Astrocyte of the spinal cord (primary cell): ENCODE measurements around the gene BAIAP3.

ENCODE experiments used
- DNase-seq: peaks from one replicate; pipeline ENCODE4 v3.0.0; 2011; ENCODE audit warnings: low read depth, low spot score
- H3K4me3 ChIP-seq: 2 replicates; pipeline ENCODE4 v1.5.1; 2011; ENCODE audit warnings: low read depth, mild to moderate bottlenecking, low read length, moderate library complexity
- in situ Hi-C: cut with HindIII; loops from 2 replicates; pipeline ENCODE4 v1.10.0; 2017; ENCODE audit warnings: low sequenced_read_pairs
- TF ChIP-seq, protein P1 (sequence below): IDR thresholded peaks from 2 replicates; pipeline ENCODE4 v1.5.1; 2012; ENCODE audit warnings: low read depth, mild to moderate bottlenecking, low read length, inconsistent platforms

Gene BAIAP3

DNA sequence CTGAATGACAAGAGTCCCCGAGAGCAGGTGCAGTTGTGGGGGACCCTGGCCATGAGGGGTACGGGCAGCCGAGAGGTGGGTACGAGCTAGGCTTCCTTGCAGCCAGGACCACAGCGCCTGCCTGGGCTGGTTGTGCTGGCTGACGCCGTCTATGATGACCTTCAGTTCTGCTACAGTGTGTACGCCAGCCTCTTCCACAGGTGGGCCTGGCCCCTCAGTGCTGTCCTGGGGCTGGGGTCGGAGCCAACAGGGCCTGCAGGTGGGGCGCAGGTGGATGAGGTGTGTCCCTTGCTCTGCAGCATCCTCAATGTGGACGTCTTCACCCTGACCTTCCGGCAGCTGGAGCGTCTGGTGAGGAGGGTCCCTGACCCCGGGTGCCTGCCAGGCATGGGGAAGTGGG is 11.1 kb downstream of the BAIAP3 start:
- TF ChIP-seq, protein P1, sequence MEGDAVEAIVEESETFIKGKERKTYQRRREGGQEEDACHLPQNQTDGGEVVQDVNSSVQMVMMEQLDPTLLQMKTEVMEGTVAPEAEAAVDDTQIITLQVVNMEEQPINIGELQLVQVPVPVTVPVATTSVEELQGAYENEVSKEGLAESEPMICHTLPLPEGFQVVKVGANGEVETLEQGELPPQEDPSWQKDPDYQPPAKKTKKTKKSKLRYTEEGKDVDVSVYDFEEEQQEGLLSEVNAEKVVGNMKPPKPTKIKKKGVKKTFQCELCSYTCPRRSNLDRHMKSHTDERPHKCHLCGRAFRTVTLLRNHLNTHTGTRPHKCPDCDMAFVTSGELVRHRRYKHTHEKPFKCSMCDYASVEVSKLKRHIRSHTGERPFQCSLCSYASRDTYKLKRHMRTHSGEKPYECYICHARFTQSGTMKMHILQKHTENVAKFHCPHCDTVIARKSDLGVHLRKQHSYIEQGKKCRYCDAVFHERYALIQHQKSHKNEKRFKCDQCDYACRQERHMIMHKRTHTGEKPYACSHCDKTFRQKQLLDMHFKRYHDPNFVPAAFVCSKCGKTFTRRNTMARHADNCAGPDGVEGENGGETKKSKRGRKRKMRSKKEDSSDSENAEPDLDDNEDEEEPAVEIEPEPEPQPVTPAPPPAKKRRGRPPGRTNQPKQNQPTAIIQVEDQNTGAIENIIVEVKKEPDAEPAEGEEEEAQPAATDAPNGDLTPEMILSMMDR: no peak
- DNase-seq: no peak
- in situ Hi-C loops: no loop called here
- no peak overlapping the region for H3K4me3 ChIP-seq

DNA sequence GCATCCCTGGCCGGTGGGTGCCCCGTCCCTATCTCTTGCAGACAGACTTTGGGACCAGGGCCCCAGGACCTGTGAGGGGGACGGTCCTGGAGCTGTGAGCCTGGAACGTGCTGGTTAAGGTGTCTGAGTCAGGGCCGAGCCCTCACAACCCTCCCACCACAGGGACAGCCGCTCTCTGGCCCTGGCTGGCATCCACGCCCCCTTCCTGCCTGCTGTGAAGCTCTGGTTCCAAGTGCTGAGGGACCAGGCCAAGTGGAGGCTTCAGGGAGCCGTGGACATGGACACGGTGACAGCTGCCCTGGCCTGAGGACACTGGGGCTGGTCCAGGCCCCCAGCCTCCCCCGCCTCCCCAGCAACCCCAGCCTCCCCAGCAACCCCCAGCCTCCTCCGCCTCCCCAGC is 11.6 kb downstream of the BAIAP3 start:
- no peak overlapping the region for H3K4me3 ChIP-seq
- no peak for DNase-seq
- TF ChIP-seq, protein P1: no peak
- in situ Hi-C loops: no loop called here

DNA sequence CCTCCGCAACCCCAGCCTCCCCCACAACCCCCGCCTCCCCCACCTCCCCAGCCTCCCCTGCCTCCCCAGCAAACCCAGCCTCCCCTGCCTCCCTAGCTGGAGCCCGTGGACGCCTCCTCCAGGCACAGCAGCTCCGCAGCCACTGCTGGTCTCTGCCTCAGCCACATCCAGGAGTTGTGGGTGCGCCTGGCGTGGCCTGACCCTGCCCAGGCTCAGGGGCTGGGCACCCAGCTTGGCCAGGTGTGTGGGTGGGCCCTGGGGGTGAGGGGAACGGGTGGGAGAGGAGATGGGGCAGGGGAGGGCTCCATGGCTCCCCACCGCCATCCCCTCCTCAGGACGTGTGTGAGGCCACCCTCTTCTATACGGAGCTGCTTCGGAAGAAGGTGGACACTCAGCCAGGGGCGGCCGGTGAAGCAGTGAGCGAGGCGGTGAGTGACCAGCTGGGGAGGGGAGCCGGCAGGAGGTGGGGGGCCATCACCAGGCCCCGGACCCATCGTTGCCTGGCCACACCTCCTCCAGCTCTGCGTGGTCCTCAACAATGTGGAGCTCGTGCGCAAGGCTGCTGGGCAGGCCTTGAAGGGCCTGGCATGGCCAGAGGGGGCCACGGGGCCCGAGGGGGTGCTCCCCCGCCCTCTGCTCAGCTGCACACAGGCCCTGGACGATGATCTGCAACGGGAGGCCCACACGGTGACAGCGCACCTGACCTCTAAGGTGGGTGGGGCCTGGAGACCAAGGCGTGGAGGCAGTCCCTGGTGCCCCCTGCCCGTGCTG is 12.4 kb downstream of the BAIAP3 start:
- no peak for DNase-seq
- H3K4me3 ChIP-seq: no peak overlapping the region
- TF ChIP-seq, protein P1: no peak
- in situ Hi-C loops: no loop called here

DNA sequence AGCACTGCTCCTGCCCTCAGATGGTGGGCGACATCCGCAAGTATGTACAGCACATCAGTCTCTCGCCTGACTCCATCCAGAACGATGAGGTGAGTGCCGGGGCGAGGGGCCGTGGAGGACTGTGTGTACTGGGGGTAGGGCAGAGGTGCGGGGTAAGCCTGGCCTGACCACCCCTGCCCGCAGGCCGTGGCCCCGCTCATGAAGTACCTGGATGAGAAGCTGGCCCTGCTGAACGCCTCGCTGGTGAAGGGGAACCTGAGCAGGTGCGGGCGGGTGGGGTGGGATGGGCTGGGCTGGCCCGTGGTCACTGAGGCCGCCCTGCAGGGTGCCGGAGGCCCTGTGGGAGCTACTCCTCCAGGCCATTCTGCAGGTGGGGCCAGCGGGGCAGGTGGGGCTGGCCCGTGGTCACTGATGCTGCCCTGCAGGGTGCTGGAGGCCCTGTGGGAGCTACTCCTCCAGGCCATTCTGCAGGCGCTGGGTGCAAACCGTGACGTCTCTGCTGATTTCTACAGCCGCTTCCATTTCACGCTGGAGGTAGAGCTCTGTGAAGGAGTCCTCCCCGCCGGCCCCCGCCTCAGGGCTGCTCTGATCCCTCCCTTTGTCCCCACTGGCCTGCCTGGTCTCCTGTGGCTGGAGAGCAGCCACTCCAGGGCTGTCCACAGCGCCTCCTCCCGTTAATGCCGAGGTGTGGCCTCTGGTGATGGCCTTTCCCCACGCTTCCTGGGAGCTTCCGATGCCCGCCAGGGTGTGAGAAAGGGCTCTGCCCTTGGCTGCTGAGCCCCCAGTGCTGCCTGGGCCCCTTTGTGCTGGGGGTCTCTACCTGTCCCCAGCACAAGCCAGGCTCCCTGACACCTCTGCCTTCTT is 13.2 kb downstream of the BAIAP3 start:
- in situ Hi-C loops: no loop called here
- H3K4me3 ChIP-seq: no peak overlapping the region
- TF ChIP-seq, protein P1: no peak
- DNase-seq: no peak

DNA sequence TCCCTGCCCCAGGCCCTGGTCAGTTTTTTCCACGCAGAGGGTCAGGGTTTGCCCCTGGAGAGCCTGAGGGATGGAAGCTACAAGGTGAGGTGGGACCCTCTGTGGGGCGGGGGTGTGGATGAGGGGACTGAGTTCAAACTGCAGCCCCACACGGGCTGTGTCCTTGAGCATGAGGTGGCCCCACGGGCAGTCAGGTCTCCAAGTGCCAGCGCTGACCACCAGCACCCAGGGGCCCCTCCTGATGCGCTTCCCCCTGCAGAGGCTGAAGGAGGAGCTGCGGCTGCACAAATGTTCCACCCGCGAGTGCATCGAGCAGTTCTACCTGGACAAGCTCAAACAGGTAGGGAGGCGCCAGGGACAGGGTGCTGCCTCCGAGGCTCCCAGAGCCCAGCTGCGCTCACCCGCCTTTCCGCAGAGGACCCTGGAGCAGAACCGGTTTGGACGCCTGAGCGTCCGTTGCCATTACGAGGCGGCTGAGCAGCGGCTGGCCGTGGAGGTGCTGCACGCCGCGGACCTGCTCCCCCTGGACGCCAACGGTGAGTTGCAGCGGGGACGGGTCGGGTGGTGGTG is 13.9 kb downstream of the BAIAP3 start:
- no peak for DNase-seq
- no peak overlapping the region for H3K4me3 ChIP-seq
- TF ChIP-seq, protein P1: no peak
- in situ Hi-C loops: no loop called here

DNA sequence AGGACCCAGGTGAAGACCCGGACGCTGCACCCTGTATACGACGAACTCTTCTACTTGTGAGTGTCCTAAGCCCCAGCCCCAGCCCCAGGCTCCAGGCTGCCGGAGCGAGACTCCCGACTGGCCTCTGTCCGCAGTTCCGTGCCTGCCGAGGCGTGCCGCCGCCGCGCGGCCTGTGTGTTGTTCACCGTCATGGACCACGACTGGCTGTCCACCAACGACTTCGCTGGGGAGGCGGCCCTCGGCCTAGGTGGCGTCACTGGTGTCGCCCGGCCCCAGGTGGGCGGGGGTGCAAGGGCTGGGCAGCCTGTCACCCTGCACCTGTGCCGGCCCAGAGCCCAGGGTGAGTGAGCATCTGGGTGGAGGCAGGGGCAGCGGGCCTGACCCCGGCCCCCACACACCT is 14.5 kb downstream of the BAIAP3 start:
- TF ChIP-seq, protein P1: no peak
- H3K4me3 ChIP-seq: no peak overlapping the region
- in situ Hi-C loops: no loop called here
- no peak for DNase-seq
